T follicular helper cell (primary cell): ENCODE data around the gene RCAN2.

Source experiments
- DNase-seq: peaks from one replicate; pipeline ENCODE4 v3.0.0-alpha.2; 2020; ENCODE audit warnings: low read depth
- total RNA-seq, 2 experiments: gene quantifications; one replicate each; lab custom pipeline; 2026; lab: John Stamatoyannopoulos, UW

The RCAN2 gene
- 0.30 to 0.84 reads per million in 2 experiments for total RNA-seq

DNA sequence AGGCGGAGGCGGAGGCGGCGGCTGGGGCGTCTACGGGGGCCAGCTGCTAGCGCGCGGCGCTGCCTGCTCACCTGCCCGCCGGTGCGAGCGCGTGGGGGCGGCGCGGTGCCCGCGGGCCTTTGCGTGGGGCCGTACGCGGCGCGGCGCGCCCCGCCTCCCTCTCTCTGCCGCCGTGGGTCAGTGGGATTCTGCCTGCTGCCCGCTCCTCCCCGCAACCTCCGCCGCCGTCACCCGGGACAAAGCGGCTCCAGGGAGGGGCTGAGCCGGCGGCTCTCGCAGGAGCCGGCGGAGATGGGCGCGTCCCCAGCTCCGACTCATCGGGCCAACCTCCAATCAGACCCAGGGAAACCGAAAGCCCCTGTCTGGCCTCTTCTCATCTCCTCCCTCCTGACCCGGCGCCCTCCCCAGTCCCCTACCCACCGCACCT is at the start of gene RCAN2:
TSS of gene RCAN2 (minus strand) at position 249 of the 427 bp plus-strand sequence.
- DNase-seq: no peak

DNA sequence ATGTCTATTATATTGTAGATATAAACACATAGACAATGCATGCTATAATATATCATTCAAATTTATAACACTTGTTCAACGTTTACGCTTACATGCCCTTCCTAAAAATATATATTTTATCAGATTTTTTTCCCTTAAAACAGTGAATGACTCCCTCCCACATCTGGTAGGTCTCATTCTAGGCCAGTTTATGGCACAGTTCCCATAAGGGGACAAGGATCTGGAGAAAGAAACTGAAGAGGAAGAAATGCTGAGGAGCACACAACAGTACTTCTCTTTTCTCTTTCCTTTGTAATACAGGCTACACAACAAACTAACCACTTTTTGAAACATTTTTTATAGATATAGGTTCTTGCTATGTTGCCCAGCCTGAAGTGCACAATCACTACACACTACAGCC is 48.6 kb upstream of the RCAN2 start:
- DNase-seq: no peak

DNA sequence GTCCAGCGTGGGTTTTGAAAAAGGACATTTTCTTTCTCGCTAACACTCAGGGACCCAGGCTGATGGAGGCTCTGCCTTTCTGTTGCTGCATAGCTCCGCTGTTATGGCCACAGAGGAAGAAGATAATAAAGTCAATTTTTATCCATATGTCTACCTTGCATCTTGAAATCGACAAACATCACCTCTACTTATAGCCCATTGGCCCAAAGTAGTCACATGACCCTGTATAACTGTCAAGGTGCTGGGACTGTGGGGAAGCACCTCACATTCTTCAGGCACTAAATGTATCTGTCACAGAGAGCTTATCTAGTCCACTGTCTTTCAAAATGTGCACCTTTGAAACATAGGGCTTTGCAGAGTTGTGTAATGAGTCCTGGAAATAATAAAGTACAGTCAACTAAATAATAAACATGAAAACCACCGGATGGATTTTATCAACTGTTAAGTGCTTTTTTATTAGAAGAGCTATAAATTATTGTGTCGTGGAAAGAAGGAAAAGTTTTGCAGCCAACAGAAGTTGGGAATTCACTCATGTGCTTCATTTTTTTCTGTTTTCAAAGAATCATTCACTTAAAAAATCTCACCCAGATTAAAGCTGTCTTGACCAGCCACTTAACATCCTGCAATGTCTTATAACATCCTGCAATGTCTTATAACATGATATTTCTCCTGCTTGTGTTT is 47.7 kb upstream of the RCAN2 start:
- no peak for DNase-seq

DNA sequence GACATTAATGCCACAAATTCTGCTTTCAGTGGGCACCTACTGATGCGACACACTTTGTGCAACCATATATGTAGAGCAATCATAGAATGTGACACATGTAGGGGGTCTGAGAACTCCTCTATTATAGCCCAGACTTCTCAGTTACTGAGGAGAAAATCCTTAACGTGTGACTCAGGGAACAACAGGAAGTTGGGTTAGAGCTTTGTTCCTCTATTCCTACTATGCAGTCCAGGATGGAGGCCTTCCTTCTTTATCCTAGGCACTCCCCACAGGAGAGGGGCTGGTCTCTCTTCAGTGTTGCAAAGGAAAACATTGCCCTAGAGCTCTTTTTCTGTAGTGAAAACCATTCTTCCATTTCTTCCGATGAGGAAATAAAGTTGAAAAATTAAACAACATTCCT is 39.6 kb upstream of the RCAN2 start:
- no peak for DNase-seq

DNA sequence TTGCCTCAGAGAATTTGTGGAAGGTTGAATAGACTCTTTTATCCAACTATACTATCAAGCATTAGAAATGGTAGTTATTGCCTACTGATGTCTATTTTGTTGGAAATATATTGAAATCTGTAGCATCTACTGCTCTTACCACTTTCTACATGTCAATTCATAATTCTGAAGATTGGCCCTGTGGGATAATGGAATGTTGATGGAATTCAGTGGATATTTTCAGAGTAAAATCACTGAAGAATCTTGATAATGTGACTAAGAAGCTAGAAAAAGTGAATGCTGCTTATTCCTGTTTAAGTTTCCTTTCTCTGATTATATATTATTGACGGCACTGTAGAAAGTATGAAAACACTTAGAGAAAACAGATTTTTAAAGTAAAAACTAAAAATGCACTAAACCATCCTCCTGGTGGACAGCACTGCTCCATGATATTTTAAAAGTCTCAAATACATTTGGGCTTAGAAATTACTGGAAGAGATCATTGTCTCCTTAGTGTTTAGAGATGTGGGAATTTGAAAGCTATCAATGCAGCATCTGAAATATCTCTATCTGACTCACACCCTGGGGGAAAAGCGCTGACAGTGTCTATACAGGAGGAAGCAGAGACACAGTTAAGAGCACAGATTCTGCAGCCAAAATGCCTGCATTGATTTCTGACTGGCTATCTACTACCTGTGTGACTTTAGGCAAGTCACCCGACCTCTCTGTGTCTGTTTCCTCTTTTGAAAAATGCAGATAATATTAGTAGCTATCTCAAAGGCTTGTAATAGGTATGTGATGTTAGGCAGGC is 37.9 kb upstream of the RCAN2 start:
- no peak for DNase-seq

DNA sequence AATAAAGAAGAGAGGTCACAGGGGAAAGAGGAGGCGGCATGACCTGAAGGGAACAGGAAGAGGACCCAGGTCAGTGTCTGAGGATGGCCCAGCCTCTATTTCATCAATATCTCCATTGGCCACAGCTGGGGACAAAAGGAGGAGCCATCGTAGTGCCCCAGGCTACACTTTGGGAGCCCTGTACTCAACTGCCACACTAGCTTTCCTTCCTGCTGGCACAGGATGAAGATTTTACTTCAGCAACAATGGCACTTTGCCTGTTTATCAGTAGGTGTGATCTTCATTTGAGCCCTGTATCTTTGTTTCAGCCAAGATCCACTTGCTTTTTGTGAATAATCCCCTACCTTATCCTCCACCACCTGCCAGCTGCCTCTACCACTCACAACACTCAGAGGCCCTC is 35.4 kb upstream of the RCAN2 start:
- no peak for DNase-seq

DNA sequence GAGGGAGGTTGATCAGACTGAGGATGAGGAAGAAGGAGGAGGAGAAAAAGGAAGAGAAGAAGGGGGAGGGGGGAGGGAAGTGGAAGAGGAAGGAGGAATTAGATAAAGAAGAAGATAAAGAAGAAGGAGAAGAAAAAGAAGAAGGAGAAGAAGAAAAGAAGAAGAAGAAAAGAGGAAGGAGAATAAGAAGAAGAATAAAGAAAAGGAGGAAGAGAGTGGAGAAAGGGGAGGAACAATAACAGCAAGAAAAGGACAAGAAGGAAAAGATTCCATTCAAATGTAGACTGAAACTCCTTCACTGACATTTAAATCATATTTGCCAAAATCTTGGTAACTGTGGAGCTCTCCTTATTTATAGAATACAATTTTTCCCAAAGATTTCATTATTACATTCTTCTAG is 34.3 kb upstream of the RCAN2 start:
- DNase-seq: no peak

DNA sequence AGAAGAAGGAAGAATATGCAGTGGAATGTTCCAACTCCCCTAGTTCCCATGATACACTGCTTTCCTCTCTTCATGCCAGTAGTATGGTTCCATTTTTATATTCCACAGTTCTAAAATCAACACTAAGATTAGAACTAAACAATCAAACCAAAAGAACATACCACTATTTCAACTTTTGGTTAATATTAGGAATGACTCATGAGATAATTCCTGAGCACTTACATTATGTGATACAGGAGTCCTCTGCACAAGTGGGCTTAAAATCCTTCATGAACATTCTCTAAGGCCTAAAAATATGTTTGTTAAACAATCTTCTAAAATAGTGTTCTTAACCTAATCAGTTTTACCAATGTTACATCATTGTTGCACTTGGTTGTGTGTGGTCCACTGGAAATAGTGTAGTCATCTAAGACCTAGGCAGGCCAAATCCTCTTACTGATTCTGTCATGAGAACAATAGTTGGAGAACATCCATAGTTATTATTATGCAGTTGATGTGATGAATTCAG is 30.3 kb upstream of the RCAN2 start:
- no peak for DNase-seq

DNA sequence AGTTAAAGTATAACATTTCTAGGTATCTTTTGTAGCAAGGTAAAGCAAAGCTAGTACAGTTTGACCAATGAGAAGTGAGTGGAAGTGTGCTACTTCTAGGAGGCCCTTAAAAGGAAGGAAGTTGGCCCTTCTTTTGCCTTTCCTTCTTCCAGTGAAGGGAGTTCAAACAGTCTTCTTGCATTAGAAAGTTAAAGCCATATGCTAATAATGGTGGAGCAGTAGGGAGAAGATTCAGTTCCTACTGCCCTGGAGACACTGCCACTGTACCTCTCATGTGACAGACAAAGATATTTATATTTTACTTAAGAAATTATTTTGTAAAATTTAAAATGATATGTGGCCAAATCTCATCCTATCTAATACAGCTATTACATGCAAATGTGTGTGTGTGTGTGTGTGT is 26.0 kb upstream of the RCAN2 start:
- DNase-seq: no peak

DNA sequence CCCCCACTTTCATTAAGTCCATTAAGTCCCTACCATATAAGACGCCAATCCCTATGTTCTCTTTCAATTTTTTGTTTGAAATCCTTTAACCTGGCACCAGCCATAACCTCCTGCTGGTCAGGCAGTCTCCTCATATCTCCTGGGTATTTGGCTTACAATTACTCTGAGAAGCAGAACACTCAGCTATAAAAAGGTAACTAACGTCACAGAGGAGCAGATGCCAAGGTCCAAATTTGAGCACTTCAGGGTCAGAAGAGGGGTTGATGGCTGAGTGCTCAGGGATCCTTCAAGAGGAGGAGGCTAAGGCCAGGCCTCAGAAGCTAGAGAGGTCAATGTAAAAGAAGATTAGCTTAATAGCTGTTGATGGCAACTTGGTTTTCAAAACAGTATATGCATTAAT is 22.3 kb upstream of the RCAN2 start:
- no peak for DNase-seq

DNA sequence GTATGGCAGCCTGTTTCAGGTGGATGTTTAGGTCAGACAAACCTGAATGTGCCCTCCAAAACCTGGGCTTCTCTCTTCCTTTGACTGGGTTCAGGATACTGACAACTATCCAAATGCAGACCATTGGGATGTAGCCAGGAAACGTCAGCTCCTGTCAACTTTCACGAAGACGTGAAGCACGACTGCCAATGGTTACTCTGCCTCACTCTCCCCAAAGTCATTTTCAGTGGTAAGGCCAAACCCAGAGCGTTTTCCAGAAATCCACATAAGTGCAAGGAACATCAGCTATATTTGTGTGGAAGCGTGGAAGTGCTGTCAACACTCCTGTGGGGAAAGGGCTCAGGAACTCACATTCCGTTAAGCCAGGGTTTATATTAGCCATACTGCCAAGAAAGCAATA is 20.1 kb upstream of the RCAN2 start:
- DNase-seq: no peak

DNA sequence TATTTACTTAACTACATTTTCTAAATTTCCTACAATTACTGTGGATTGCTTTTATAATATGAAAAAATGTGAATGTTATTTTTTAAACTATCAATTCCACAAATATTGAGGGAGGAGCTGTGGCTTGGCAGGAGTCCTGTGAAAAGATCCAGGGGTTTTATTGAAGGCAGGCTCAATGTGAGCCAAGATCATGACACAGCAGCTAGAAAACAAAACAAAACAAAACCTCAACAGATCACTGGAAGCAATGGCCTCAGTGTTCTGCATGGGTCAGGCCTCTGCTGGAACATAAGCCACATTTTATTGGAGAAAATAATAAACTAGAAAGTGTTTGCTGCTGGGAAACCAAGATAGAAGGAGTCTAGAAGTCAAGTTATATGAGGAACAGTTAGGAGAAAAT is 19.4 kb upstream of the RCAN2 start:
- DNase-seq: no peak

DNA sequence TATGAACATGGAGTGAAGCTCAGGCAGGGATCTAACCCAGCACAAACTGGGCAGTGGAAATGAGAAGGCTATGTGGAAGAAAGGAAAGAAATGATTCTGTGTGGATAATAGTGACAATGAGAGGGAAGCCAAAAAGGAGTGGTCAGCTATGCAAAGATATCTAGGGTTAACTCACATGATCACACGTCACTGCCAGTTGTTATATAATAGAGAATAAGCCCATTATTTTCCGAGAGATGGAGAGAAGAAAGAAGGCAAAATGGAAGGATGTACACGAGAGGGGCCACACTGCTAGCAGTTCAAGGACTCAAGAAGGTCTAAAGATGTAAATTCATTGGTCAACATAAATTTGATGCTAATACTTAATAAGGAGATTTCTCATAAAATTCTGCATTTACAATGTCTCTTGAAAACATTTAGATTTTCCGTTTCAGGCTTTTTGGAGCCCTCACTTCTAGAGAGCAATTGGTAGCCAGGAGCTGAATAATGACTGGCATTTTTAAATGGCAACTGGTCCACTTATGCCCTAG is 18.8 kb upstream of the RCAN2 start:
- no peak for DNase-seq

DNA sequence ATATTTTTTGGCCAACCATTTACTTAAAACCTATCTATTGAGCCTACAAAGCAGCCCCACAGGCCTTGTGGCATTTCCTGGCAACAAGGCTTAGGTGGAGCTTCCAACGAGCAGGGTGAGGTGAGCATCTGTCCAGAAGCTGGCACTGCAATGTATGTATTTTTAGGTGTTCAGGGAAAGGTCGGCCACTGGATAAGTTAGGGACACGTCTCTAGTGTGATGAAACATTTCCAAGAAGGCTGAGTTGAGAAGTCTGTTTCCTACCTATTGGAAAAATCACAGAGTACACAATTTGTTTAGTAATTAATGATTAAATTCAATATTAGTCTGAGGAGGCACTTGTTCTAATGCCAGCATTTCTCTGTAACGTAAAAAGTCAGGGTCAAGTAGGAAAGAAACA is 17.8 kb upstream of the RCAN2 start:
- DNase-seq: no peak

DNA sequence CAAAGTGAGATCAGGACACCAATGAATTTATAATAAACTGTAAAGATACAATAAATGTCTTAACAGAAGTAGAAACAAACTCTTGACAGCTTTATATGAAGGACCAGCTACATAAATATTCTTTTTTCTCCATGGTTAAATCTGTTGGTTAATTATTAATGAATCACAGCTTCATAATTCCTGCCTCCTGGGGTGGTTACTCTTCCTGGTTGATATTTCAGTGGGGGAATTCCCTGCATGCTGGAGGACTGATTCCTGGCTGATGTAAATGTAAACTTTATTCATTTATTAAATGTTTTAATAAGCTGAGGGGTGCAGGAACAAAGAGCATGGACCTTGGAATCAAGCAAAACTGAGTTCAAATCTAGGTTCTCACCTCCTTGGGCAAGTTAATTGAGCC is 16.2 kb upstream of the RCAN2 start:
- no peak for DNase-seq

DNA sequence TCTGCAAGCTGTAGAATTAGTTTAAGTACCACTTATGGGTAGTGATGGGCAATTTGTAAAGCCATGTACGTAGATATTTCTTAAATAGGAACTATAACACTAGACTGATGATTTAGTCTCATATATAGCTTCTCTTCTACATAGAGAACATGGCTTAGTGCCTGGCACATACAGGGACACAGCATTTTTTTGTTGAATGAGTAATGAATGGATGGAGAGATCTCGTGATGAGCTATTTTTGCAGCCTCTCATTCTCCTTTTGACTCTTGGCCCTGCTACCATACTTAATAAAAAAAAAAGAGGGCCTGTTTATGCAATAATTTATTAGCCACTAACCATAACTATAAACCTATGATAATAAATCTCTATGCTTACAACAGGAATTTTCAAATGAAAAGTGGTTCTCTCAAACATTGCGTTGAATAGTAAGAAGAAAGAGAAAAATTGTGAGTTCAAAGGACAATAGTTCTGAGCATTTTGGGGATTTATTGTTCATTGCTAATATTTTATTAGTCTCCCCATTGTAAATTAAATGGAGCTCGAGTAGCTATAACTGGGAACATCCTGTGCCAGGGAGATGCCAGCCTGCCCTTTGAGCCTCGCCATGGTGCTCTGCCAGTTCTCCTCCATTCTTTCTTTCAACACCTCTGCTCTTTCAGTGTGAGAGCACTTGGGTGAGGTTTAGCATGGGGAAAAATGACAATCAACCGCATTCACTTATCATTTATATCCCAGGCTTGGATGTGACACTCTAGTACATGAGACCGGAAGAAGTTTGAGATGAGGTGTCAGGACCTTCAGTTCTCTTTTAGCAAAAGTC is 14.7 kb upstream of the RCAN2 start:
- no peak for DNase-seq

DNA sequence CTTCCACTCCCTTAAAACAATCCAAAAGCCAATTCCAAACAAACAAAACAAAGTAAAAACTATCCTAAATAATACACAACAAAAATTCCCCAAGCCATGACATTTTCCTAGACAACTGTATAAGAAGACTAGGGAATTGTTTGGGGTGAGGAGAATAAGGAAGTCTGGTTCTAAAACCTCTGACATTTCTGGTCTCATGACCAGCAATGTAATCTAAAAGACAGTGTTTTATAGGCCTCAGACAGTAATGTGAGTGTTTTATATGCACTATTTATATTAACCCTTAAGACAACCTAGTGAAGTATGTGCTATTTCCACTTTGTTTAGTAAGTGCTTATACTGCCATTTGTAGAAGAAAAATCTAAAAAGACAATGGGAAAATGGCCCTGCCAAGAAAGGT is 13.0 kb upstream of the RCAN2 start:
- DNase-seq: no peak

DNA sequence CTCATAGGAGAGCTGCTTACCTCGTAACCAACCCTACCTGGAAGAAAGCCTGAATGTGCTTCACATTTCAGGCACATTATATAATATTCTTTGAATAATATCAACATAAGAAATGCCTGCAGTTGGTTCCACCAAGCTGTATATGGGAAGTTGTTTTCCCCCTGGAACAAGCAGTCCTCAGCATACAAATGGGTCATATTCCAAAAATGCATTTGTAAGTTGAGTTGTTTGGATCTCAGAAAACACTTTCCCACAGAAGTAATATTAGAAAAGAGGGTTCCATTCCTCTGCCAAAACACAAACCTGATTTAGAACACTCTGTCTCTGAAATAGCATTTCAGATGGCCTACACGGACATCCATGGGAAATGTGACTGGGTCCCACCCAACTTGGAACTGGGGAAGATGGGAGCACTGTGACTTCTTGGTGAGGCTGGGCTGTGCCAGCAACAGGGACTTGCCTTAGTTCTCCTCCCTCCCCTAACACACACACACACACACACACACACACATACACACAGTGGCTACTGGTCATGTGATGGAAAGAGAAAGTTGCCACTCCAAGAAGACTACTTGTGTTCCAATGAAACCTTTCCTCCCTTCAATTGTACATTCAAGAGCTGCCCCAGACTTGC is 11.4 kb upstream of the RCAN2 start:
- no peak for DNase-seq

DNA sequence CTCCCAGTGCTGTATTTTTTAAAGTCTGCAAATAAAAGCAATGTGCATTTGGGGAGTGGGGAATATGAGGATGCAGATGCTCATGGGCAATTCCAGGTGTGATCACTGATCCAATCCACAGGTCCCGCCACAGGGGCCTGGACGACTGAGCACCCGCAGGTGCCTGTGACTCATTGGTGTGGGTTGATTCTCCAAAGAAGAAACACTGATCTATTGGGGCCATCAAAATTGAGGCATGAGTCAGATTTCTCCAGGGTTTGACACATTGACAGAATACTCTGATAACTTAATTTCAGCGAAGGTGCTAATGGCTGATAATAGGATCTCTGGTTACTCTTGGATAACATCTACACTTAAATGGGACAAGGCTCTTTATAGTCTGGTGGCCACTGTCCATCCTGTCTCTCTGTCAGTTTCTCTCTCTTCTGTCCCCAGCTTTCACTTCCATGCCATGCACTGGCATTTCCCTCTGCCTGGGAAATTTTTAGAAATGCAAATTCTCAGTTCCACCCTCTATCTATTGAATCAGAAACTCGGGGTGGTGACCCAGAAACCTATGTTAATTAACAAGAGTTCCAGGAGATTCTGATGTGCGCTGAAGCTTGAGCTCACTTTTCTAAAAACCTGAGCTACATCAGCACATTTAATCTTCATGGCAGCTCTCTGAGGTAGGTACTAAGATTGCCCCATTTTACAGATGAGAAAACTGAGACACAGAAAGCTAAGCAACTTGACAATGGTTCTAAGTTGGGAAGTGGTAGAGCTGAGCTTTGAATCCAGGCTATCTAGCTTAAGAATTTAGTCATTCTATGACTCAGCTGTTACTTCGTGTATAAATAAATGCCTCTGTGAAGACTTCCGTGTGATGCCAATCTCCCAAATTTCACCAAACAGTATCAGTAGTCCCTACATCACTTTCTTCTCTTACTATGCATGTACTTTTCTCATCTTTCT is 10.2 kb upstream of the RCAN2 start:
- DNase-seq: no peak

DNA sequence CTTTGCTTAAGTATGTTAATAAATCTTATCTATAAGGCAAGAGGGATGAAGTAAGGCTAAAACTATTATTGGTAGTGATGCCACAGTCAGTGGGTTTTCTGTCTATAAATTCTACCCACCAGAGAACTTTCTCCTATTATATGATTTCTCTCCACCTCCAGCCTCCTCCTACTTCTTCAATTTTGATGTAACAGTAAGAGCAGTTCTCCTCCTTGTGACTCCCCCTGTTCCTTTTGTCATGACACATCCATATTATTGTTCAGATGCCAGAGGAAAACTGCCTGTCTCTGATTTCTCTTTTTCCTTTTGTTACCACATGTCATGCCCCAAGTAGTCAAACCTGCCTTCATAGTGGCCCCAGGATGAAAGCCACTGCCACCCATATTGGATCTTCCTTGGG is 9.1 kb upstream of the RCAN2 start:
- no peak for DNase-seq
